ENCODE measurements around the gene APPBP2.
A peak's percentile ranks its signal among the peaks of the same experiment; 100 is the strongest.
"Not testable (repeated sequence)": the region's sequence is repeated elsewhere in the genome, so short reads cannot be mapped to it uniquely, and the experiment has no call there.

APPBP2 gene

DNA sequence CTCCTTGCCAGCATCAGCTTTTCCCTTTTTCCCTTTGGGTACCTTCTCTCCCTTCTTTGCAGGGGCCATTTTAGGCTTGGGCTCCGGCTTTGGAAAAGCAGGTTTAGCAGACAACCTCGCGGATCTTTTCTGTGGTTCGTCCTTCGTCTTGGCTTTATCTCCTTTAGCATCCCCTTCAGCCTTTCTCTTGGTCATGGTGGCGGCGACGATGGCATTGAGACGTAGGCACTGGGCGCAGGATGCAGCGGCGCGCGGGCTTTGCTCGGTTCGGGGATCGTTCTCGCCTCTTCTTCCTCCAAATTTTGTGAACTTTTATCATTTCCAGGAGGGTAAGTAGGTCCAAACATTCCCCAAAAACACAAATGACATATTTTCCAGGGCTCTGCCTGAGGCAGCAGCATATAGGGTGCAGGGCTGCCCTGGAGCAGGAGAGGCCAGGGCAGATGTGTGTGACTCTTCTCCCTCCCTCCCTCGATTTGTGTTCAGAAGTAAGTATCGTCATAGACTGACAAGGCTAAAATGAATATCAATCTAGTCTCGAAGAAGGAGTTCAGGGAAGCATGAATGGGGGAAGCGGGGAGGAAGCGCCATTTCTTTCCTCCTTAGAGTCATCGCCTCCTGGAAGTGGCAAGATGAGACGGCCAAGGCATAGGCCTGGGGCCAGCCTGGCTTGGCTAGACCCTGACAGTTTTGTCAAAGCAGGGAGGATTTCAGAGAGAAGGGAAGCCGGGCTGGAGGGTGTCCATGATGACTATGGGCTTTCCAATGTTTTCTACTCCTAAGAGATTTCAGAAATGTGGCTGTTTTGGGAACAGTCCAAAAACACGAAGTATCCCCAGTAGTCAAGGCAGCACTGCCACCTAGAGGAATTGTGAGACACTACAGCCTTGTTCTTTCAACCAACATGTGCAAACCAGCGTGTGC is 90.5 kb downstream of the APPBP2 start:
- peak overlapping the region; percentile 8 for H3K27ac Mint-ChIP-seq
- TF ChIP-seq, protein P1, sequence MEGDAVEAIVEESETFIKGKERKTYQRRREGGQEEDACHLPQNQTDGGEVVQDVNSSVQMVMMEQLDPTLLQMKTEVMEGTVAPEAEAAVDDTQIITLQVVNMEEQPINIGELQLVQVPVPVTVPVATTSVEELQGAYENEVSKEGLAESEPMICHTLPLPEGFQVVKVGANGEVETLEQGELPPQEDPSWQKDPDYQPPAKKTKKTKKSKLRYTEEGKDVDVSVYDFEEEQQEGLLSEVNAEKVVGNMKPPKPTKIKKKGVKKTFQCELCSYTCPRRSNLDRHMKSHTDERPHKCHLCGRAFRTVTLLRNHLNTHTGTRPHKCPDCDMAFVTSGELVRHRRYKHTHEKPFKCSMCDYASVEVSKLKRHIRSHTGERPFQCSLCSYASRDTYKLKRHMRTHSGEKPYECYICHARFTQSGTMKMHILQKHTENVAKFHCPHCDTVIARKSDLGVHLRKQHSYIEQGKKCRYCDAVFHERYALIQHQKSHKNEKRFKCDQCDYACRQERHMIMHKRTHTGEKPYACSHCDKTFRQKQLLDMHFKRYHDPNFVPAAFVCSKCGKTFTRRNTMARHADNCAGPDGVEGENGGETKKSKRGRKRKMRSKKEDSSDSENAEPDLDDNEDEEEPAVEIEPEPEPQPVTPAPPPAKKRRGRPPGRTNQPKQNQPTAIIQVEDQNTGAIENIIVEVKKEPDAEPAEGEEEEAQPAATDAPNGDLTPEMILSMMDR (IDR thresholded peaks at IDR 0.05), result peak; percentile 90
- no peak overlapping the region for H3K4me3 Mint-ChIP-seq
- H3K36me3 Mint-ChIP-seq (ENCODE audit: low read depth), result no peaks in the 10 kb centered on the region
- H3K4me1 Mint-ChIP-seq, result no peaks in the 10 kb centered on the region
- H3K9me3 Mint-ChIP-seq, result peaks cover 31% of the 10 kb centered on the region
- H3K27me3 Mint-ChIP-seq (ENCODE audit: low read depth, poor library complexity), result peaks cover 21% of the 10 kb centered on the region
- DNase-seq, result peak; percentile 68

DNA sequence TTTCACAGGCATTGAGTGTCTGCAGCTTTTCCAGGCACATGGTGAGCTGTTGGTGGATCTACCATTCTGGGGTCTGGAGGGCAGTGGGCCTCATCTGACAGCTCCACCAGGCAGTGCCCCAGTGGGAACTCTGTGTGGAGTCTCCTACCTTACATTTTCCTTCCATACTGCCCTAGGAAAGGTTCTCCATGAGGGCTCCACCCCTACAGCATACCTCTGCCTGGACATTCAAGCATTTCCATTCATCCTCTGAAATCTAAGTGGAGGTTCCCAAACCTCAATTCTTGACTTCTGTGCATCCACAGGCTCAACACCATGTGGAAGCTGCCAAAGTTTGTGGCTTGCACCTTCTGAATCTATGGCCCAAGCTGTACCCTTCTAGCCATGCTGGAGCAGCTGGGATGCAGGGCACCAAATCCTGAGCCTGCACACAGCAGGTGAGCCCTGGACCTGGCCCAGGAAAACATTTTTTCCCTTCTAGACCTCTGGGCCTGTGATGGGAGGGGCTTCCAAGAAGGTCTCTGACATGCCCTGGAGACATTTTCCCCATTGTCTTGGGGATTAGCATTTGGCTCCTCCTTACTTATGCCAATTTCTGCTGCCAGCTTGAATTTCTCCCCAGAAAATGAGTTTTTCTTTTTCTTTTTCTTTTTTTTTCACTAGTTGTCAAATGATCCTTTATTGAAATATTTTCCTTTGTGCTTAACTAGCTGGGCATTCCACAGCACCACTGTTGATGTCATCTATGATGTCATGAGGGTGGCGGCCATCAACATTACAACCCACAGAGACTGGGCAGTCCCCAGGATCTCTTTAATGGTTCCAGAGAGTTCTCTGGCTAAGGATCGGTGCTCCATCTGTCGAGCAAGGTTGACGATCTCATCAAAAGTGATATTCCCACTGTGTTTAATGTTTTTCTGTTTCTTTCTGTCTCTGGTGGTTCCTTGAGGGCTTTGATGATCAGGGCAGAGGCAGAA is 92.7 kb downstream of the APPBP2 start:
- H3K4me1 Mint-ChIP-seq; H3K27ac Mint-ChIP-seq; H3K4me3 Mint-ChIP-seq; DNase-seq; H3K36me3 Mint-ChIP-seq (ENCODE audit: low read depth): not testable (repeated sequence)
- peaks cover 31% of the 10 kb centered on the region for H3K9me3 Mint-ChIP-seq
- peaks cover 33% of the 10 kb centered on the region for H3K27me3 Mint-ChIP-seq (ENCODE audit: low read depth, poor library complexity)

GRCh38 chr17:60430561-60430960 is 95.5 kb downstream of the APPBP2 start:
- H3K27ac Mint-ChIP-seq; H3K4me1 Mint-ChIP-seq; H3K36me3 Mint-ChIP-seq (ENCODE audit: low read depth); DNase-seq; H3K4me3 Mint-ChIP-seq: not testable (repeated sequence)
- Mint-ChIP-seq H3K9me3 (peaks cover 31% of the 10 kb centered on the region), H3K27me3 (ENCODE audit: low read depth, poor library complexity) (peaks cover 46% of the 10 kb centered on the region)

- not testable (repeated sequence) for DNase-seq; H3K36me3 Mint-ChIP-seq (ENCODE audit: low read depth); H3K27ac Mint-ChIP-seq; H3K4me1 Mint-ChIP-seq; H3K4me3 Mint-ChIP-seq
- peaks cover 24% of the 10 kb centered on the region for H3K9me3 Mint-ChIP-seq
- H3K27me3 Mint-ChIP-seq (ENCODE audit: low read depth, poor library complexity), result peaks cover 42% of the 10 kb centered on the region
Observed at GRCh38 chr17:60428491-60428890, 97.6 kb downstream of the APPBP2 start.

GRCh38 chr17:60426596-60426995 is 99.4 kb downstream of the APPBP2 start:
- Mint-ChIP-seq H3K27ac (no peak overlapping the region), H3K4me1 (peaks cover 9% of the 10 kb centered on the region), H3K9me3 (peaks cover 7% of the 10 kb centered on the region), H3K36me3 (ENCODE audit: low read depth) (no peaks in the 10 kb centered on the region), H3K4me3 (no peak overlapping the region), H3K27me3 (ENCODE audit: low read depth, poor library complexity) (peaks cover 41% of the 10 kb centered on the region)
- no peak for DNase-seq
- TF ChIP-seq, protein P1 (IDR thresholded peaks at IDR 0.05), result no peak

DNA sequence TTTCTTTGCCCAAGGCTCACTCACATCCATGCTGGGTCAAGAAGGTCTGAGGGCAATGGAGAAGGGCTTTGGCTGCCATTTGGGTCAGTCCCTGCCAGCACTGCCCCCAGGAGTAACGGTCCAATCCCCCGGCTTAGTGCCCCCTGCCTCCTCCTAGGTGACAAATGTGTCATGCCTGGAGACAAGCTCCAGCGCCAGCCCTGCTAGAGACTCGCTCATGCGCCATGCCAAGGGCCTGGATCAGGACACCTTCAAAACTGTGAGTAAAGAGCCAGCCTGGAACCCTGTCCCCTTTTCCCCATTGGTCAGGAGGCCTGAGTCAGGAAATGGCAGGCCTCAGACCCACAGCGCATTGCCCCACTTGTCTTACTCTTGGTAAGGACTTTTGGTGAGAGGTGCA is 100.4 kb downstream of the APPBP2 start:
- no peak for DNase-seq
- Mint-ChIP-seq H3K4me3 (no peak overlapping the region), H3K9me3 (no peaks in the 10 kb centered on the region), H3K27ac (no peak overlapping the region), H3K36me3 (ENCODE audit: low read depth) (no peaks in the 10 kb centered on the region), H3K27me3 (ENCODE audit: low read depth, poor library complexity) (peaks cover 40% of the 10 kb centered on the region), H3K4me1 (peaks cover 14% of the 10 kb centered on the region)
- TF ChIP-seq, protein P1 (IDR thresholded peaks at IDR 0.05), result no peak

- Mint-ChIP-seq H3K4me1 (peaks cover 14% of the 10 kb centered on the region), H3K9me3 (peaks cover 3% of the 10 kb centered on the region), H3K36me3 (ENCODE audit: low read depth) (no peaks in the 10 kb centered on the region), H3K27ac (no peak overlapping the region), H3K4me3 (no peak overlapping the region), H3K27me3 (ENCODE audit: low read depth, poor library complexity) (peaks cover 31% of the 10 kb centered on the region)
- TF ChIP-seq, protein P1 (IDR thresholded peaks at IDR 0.05), result no peak
- DNase-seq, result no peak
Observed at GRCh38 chr17:60423865-60424264, 102.2 kb downstream of the APPBP2 start.

Data from nephron progenitor cell (in vitro differentiated cells).